SK-N-SH (cell line): Measurements from ENCODE around the gene RAB3IL1.

Experiments
- CHD2 ChIP-seq: fragments of 150-350 bp; IDR thresholded peaks from 2 replicates; pipeline ENCODE4 v1.6.1; 2018; ENCODE audit warnings: low read length; ENCODE audit not compliant: partially characterized antibody
- EP300 ChIP-seq, 2 experiments: IDR thresholded peaks; 2 replicates each; pipeline versions ENCODE4 v1.4.0 to v1.6.1; 2012; ENCODE audit warnings: borderline replicate concordance in 1 of 2, low read depth in 1 of 2, low read length in 1 of 2
- GATA2 ChIP-seq: sonication (generic); formaldehyde crosslinking; IDR thresholded peaks from 2 replicates; pipeline ENCODE4 v1.5.0; 2020; ENCODE audit warnings: mild to moderate bottlenecking, missing genetic modification reagents
- REST ChIP-seq: IDR thresholded peaks from 2 replicates; pipeline ENCODE4 v1.6.1; 2012; ENCODE audit warnings: mild to moderate bottlenecking, low read depth, low read length, moderate library complexity
- RFX5 ChIP-seq: IDR thresholded peaks from 2 replicates; pipeline ENCODE4 v1.6.1; 2012; ENCODE audit warnings: mild to moderate bottlenecking, improper control_type of control experiment, low read length
- RXRA ChIP-seq: IDR thresholded peaks from 2 replicates; pipeline ENCODE4 v1.4.0; 2012; ENCODE audit warnings: low read depth, mild to moderate bottlenecking, borderline replicate concordance
- SIN3A ChIP-seq: IDR thresholded peaks from 2 replicates; pipeline ENCODE4 v1.6.1; 2012; ENCODE audit warnings: low read depth, mild to moderate bottlenecking, low read length, moderate library complexity, borderline replicate concordance
- TAF1 ChIP-seq: IDR thresholded peaks from 2 replicates; pipeline ENCODE4 v1.6.1; 2012; ENCODE audit warnings: low read depth, mild to moderate bottlenecking, low read length, moderate library complexity, borderline replicate concordance
- TF ChIP-seq, protein P1 (sequence below): fragments of 200-600 bp; sonication (generic); IDR thresholded peaks from 2 replicates; pipeline ENCODE4 v1.6.1; 2017; ENCODE audit warnings: antibody characterized with exemption, mild to moderate bottlenecking, moderate library complexity

GRCh38 chr11:61847914-61848581 lies 69.3 kb downstream of the RAB3IL1 start:
- TF ChIP-seq TAF1 (no peak), RXRA (no peak), CHD2 (no peak), EP300 (IDR thresholded peaks at IDR 0.05; ENCODE audit: borderline replicate concordance in 1 of 2, low read depth in 1 of 2, low read length in 1 of 2) (no peak), REST (no peak), GATA2 (CRISPR knock-in tag) (no peak), RFX5 (no peak), SIN3A (no peak)
- TF ChIP-seq, protein P1, sequence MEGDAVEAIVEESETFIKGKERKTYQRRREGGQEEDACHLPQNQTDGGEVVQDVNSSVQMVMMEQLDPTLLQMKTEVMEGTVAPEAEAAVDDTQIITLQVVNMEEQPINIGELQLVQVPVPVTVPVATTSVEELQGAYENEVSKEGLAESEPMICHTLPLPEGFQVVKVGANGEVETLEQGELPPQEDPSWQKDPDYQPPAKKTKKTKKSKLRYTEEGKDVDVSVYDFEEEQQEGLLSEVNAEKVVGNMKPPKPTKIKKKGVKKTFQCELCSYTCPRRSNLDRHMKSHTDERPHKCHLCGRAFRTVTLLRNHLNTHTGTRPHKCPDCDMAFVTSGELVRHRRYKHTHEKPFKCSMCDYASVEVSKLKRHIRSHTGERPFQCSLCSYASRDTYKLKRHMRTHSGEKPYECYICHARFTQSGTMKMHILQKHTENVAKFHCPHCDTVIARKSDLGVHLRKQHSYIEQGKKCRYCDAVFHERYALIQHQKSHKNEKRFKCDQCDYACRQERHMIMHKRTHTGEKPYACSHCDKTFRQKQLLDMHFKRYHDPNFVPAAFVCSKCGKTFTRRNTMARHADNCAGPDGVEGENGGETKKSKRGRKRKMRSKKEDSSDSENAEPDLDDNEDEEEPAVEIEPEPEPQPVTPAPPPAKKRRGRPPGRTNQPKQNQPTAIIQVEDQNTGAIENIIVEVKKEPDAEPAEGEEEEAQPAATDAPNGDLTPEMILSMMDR = no peak
